ENCODE measurements around the gene FBXL14.

GRCh38 chr12:1528791-1529190 lies 65.6 kb downstream of the FBXL14 start:
- TF ChIP-seq EZH2 (IDR thresholded peaks at IDR 0.05; ENCODE audit: low read length, unreplicated experiment) = no peak
- TF ChIP-seq, protein P1, sequence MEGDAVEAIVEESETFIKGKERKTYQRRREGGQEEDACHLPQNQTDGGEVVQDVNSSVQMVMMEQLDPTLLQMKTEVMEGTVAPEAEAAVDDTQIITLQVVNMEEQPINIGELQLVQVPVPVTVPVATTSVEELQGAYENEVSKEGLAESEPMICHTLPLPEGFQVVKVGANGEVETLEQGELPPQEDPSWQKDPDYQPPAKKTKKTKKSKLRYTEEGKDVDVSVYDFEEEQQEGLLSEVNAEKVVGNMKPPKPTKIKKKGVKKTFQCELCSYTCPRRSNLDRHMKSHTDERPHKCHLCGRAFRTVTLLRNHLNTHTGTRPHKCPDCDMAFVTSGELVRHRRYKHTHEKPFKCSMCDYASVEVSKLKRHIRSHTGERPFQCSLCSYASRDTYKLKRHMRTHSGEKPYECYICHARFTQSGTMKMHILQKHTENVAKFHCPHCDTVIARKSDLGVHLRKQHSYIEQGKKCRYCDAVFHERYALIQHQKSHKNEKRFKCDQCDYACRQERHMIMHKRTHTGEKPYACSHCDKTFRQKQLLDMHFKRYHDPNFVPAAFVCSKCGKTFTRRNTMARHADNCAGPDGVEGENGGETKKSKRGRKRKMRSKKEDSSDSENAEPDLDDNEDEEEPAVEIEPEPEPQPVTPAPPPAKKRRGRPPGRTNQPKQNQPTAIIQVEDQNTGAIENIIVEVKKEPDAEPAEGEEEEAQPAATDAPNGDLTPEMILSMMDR (conservative IDR thresholded peaks at IDR 0.05; ENCODE audit: low read depth, low read length) = no peak
- TF ChIP-seq EZH2phosphoT487 (IDR thresholded peaks at IDR 0.05; ENCODE audit: borderline replicate concordance, low read length) = no peak
